ENCODE results near the gene PTPRG. TPM values are rescaled to one million over a fixed set of nuclear protein-coding genes. Genes with fewer than 3 reads are reported as not detected.
"Not testable (repeated sequence)": the region's sequence is repeated elsewhere in the genome, so short reads cannot be mapped to it uniquely, and the experiment has no call there.

Gene PTPRG
- polyA plus RNA-seq, 5 donors, result 28.0 to 55.8 (median 48.4) TPM

GRCh38 chr3:61682671-61683548, 121.5 kb downstream of the PTPRG start:
- no peak for DNase-seq

- no peak for DNase-seq
These were observed 122.3 kb downstream of the PTPRG start for GRCh38 chr3:61683549-61684236.

- DNase-seq, result no peak
These were observed 123.0 kb downstream of the PTPRG start for GRCh38 chr3:61684386-61684785.

- no peak for DNase-seq
These were observed 124.4 kb downstream of the PTPRG start for GRCh38 chr3:61685755-61686154.

GRCh38 chr3:61686228-61686648, 124.9 kb downstream of the PTPRG start:
- DNase-seq, result no peak

- no peak for DNase-seq
These were observed 125.8 kb downstream of the PTPRG start for GRCh38 chr3:61687206-61687605.

GRCh38 chr3:61687663-61688306, 126.4 kb downstream of the PTPRG start:
- no peak for DNase-seq

GRCh38 chr3:61688307-61688984, 127.1 kb downstream of the PTPRG start:
- DNase-seq, result no peak

- no peak for DNase-seq
These were observed 128.6 kb downstream of the PTPRG start for GRCh38 chr3:61690016-61690415.

GRCh38 chr3:61691466-61691865, 130.1 kb downstream of the PTPRG start:
- DNase-seq, result no peak

- no peak for DNase-seq
These were observed 135.9 kb downstream of the PTPRG start for GRCh38 chr3:61697301-61697700.

GRCh38 chr3:61698278-61699072, 137.1 kb downstream of the PTPRG start:
- not testable (repeated sequence) for DNase-seq

- DNase-seq, result no peak
These were observed 138.3 kb downstream of the PTPRG start for GRCh38 chr3:61699622-61700021.

- no peak for DNase-seq
These were observed 139.6 kb downstream of the PTPRG start for GRCh38 chr3:61701011-61701410.

GRCh38 chr3:61702453-61702852, 141.1 kb downstream of the PTPRG start:
- no peak for DNase-seq

- DNase-seq, result no peak
These were observed 143.4 kb downstream of the PTPRG start for GRCh38 chr3:61704807-61705206.

GRCh38 chr3:61707492-61707891, 146.1 kb downstream of the PTPRG start:
- no peak for DNase-seq

- DNase-seq, result not testable (repeated sequence)
These were observed 149.5 kb downstream of the PTPRG start for GRCh38 chr3:61710920-61711319.

- no peak for DNase-seq
These were observed 152.9 kb downstream of the PTPRG start for GRCh38 chr3:61714225-61714624.

GRCh38 chr3:61715886-61716527, 154.6 kb downstream of the PTPRG start:
- DNase-seq, result no peak

- DNase-seq, result not testable (repeated sequence)
These were observed 155.3 kb downstream of the PTPRG start for GRCh38 chr3:61716693-61717092.

All from right lung (tissue), 5 donors.